Upper lobe of left lung (tissue), 4 donors: ENCODE measurements around the gene MEG3.

Experiments
- EP300 ChIP-seq, 4 donors: sonication (generic); formaldehyde crosslinking; IDR thresholded peaks; one replicate each; pipeline ENCODE4 v1.5.1; 2017; ENCODE audit warnings: antibody characterized with exemption in 4 of 4, control low read depth in 2 of 4
- POLR2A ChIP-seq, 4 donors: fragments of 450-650 bp; IDR thresholded peaks; one replicate each; pipeline ENCODE4 v1.5.1; 2016 to 2017; ENCODE audit warnings: antibody characterized with exemption in 4 of 4, mild to moderate bottlenecking in 2 of 4
- POLR2AphosphoS5 ChIP-seq, 2 donors: sonication (generic); formaldehyde crosslinking; IDR thresholded peaks; one replicate each; pipeline ENCODE4 v1.5.1; 2017; ENCODE audit warnings: antibody characterized with exemption in 2 of 2
- TF ChIP-seq, protein P1 (sequence below), 6 experiments: fragments of 450-650 bp in 4 of 6; fragments of 200-600 bp in 2 of 6; sonication (generic) in 2 of 6; IDR thresholded peaks; one replicate each; pipeline ENCODE4 v1.5.1; 2016 to 2019; ENCODE audit warnings: antibody characterized with exemption in 6 of 6

DNA sequence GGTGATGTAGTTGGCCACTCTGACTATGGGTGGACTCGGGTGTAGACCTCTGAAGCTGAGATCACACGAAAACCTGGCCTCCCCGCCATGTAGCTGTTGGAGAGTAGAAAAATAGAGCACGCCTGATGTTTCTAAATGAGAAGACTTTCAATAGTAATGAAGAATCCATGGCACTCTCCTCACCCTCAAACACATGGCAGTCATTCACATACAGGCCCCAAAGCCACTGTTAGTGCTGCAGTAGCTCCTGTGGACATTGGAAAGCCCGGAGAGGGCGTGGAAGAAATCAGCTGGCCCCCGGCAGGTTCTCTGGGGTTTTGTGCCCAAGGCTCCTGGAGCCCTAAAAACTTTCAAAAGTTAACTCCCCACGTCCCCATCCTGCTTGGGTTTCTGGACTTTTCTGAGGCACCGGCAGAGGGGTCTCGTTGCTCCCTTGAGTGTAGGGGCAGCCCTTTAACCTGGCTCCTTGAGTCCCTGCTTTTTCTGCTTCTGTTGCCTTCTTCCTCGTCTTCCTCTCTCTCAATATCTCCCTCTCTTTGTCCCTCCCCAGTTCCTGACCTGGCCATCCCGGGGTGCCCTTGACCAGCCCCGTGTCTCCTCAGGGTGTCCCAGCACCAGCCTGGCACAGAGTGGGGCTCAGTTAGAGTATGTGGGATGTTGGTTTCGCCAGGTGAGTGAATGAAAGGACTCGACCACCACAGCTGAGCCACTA, 8.3 kb downstream of the MEG3 start:
- TF ChIP-seq, protein P1, sequence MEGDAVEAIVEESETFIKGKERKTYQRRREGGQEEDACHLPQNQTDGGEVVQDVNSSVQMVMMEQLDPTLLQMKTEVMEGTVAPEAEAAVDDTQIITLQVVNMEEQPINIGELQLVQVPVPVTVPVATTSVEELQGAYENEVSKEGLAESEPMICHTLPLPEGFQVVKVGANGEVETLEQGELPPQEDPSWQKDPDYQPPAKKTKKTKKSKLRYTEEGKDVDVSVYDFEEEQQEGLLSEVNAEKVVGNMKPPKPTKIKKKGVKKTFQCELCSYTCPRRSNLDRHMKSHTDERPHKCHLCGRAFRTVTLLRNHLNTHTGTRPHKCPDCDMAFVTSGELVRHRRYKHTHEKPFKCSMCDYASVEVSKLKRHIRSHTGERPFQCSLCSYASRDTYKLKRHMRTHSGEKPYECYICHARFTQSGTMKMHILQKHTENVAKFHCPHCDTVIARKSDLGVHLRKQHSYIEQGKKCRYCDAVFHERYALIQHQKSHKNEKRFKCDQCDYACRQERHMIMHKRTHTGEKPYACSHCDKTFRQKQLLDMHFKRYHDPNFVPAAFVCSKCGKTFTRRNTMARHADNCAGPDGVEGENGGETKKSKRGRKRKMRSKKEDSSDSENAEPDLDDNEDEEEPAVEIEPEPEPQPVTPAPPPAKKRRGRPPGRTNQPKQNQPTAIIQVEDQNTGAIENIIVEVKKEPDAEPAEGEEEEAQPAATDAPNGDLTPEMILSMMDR (IDR thresholded peaks at IDR 0.05): no peak
- TF ChIP-seq POLR2AphosphoS5 (IDR thresholded peaks at IDR 0.05): no peak
- TF ChIP-seq POLR2A (IDR thresholded peaks at IDR 0.05): no peak
- no peak for TF ChIP-seq EP300 (IDR thresholded peaks at IDR 0.05)
